ENCODE measurements around the gene GRAP.

DNA sequence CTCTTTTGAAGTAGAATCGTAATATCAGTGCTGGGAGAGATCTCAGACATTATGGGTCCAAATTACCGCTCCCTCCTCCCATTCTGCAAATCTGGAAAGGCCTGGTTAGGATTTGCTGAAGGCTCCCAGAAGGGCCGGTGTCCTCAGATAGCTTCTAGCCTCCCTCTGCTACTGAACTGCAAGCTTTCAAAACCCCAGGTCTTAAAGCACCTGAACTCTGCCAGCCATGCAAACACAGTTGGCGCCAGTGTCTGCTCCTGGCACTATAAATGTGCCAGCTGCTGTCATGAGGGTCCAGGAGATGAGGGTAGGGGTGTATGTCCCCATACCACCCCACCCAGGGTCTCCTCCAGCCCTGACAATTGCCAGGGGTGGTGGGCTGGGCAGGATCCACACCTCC is 70.6 kb downstream of the GRAP start:
- TF ChIP-seq, protein P1, sequence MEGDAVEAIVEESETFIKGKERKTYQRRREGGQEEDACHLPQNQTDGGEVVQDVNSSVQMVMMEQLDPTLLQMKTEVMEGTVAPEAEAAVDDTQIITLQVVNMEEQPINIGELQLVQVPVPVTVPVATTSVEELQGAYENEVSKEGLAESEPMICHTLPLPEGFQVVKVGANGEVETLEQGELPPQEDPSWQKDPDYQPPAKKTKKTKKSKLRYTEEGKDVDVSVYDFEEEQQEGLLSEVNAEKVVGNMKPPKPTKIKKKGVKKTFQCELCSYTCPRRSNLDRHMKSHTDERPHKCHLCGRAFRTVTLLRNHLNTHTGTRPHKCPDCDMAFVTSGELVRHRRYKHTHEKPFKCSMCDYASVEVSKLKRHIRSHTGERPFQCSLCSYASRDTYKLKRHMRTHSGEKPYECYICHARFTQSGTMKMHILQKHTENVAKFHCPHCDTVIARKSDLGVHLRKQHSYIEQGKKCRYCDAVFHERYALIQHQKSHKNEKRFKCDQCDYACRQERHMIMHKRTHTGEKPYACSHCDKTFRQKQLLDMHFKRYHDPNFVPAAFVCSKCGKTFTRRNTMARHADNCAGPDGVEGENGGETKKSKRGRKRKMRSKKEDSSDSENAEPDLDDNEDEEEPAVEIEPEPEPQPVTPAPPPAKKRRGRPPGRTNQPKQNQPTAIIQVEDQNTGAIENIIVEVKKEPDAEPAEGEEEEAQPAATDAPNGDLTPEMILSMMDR (IDR thresholded peaks at IDR 0.05): no peak
- TF ChIP-seq POLR2A (IDR thresholded peaks at IDR 0.05) (no peak), EP300 (IDR thresholded peaks at IDR 0.05) (no peak)
